Amygdala (tissue), 56 donors: ENCODE data around the gene VDAC2.

Experiments used
- DNase-seq, 56 donors: peaks; one replicate each; lab custom pipeline; 2025; lab: John Stamatoyannopoulos, UW

The VDAC2 gene

GRCh38 chr10:75228278-75228677 is 17.7 kb downstream of the VDAC2 start:
- no peak for DNase-seq

GRCh38 chr10:75228834-75229233 is 18.2 kb downstream of the VDAC2 start:
- DNase-seq: no peak

- DNase-seq: no peak
Measured at GRCh38 chr10:75229971-75230370, 19.4 kb downstream of the VDAC2 start.

- DNase-seq: peak; percentile 14 to 95 (median 68)
Measured at GRCh38 chr10:75230600-75231038, 20.0 kb downstream of the VDAC2 start.

GRCh38 chr10:75231672-75232581 is 21.3 kb downstream of the VDAC2 start:
- DNase-seq: no peak

- DNase-seq: peak in 1 of 56 donors; percentile 40
Measured at GRCh38 chr10:75233444-75234016, 22.9 kb downstream of the VDAC2 start.

- peak in 46 of 56 donors; percentile 8 to 80 (median 47) for DNase-seq
Measured at GRCh38 chr10:75234017-75234682, 23.6 kb downstream of the VDAC2 start.

GRCh38 chr10:75234683-75235374 is 24.2 kb downstream of the VDAC2 start:
- peak in 1 of 56 donors; percentile 37 for DNase-seq

GRCh38 chr10:75235375-75236177 is 25.0 kb downstream of the VDAC2 start, which contains the start of gene COMTD1:
TSS of gene COMTD1 (minus strand) at chr10:75235957. CDS start at chr10:75235928, 29 bp downstream.
- peak; percentile 38 to 90 (median 77) for DNase-seq

- no peak for DNase-seq
Measured at GRCh38 chr10:75236178-75236825, 25.7 kb downstream of the VDAC2 start.

GRCh38 chr10:75238182-75239095 is 27.8 kb downstream of the VDAC2 start:
- no peak for DNase-seq

- DNase-seq: no peak
Measured at GRCh38 chr10:75239096-75239790, 28.6 kb downstream of the VDAC2 start.

- DNase-seq: no peak
Measured at GRCh38 chr10:75240329-75241076, 29.9 kb downstream of the VDAC2 start.

- no peak for DNase-seq
Measured at GRCh38 chr10:75243426-75243825, 32.8 kb downstream of the VDAC2 start.

GRCh38 chr10:75244487-75245353 is 34.1 kb downstream of the VDAC2 start:
- DNase-seq: no peak
